HG03342 (cell line): ENCODE data around the gene MYO1H.
"Not testable (repeated sequence)": the region's sequence is repeated elsewhere in the genome, so short reads cannot be mapped to it uniquely, and the experiment has no call there.

Experiments
- ATAC-seq: cut with Tn5 transposase; IDR thresholded peaks from one replicate; pipeline ENCODE4 v1.9.1; 2021; ENCODE audit warnings: mild to moderate bottlenecking, moderate library complexity; ENCODE audit not compliant: unreplicated experiment

Gene MYO1H

GRCh38 chr12:109345428-109345827, 2.3 kb upstream of the MYO1H start:
- no peak for ATAC-seq

GRCh38 chr12:109346920-109347319, 780 bp upstream of the MYO1H start:
- ATAC-seq = no peak

DNA sequence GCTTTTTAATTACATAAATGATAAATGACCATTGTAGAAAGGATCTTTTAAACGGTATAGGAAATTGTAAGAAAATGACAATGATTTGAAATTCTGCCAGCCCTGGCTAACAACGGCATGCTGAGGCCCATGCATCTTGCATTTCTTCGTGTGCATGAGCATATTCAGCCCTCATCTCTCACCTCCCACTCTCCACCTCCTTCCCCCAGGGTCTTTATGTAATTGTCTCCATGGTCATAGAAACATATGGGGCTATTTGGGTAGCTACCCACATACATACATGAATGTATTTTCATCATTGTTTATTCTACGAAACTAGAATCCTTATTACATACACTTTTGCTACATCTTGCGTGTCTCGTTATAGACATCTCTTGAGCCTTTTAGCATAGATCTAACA, 4.5 kb downstream of the MYO1H start:
- ATAC-seq = no peak

GRCh38 chr12:109356577-109356976, 8.9 kb downstream of the MYO1H start:
- no peak for ATAC-seq

- no peak for ATAC-seq
These were observed 9.3 kb downstream of the MYO1H start for GRCh38 chr12:109357032-109357431.

DNA sequence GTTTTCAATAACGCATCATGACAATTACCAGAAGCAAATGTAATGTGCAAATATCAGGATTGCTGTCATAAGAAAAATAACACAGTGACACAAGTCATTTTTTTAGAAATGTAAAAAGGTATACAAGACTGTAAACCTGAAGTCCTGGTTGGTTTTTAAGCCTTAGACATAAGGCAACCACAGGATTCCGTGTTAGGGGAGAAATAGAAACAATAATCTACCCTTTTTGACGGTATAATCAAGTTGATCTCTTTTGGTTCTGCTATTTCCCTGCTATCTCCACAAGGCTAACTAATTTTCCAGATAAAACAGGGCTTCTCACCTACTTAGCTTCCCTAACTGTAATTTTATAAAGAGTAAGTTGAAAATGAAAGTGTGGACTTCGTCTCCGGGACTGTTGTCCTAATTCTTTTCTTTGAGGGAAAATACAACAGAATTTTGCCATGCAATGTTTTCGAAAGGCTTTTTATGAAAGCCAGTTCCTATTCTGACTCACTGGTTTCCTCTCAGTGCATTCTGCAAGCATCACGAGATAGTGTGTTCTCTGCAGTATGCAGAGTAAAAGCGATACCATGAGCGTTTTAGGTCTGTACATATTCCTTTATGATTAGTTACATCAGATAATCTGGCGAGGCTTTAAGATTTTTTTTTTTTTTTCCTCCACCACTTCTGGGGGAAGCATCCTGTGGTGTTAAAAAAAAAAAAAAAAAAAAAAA, 10.6 kb downstream of the MYO1H start:
- ATAC-seq = no peak

GRCh38 chr12:109359131-109359690, 11.5 kb downstream of the MYO1H start:
- ATAC-seq = no peak

- ATAC-seq = no peak
These were observed 22.1 kb downstream of the MYO1H start for GRCh38 chr12:109369831-109370230.

GRCh38 chr12:109377139-109377685, 29.5 kb downstream of the MYO1H start:
- ATAC-seq = no peak

GRCh38 chr12:109378569-109378968, 30.9 kb downstream of the MYO1H start:
- no peak for ATAC-seq

DNA sequence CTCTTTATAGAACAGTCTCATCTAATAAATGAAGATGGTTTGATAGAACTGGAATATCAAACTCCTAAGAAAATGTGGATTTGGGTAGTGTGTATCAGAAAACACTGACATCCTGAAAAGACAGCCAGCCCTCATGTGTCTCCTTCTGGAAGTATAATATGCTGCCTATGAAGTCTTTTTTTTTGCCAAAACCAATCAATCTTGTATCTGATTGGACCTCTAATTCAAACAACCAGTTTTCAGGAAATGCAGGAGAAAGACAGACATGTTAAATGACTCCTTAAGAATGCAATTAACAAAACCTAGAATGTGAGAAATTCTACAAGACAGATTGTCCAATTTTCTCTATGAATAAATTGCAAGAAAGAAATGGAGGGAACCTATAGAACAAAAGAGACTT, 34.3 kb downstream of the MYO1H start:
- ATAC-seq = no peak

DNA sequence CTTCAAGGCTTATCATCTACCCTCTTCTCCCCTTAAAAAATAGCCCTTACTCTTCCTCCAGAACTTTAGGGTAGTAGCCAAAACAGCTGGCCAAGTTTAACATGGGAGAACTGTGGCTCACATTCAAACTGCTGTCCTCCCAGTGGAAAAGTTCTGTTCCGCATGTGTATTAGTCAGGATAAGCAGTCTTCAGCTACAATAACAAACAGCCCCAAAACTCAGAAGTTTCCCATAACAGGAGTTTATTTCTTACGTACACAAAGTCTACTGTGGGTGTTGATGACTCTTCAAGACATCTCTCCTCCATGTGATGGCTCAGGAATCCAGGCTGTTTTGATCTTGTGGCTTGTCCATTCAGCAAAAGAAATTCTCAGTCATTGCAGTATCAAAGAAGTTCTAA, 35.5 kb downstream of the MYO1H start:
- no peak for ATAC-seq

DNA sequence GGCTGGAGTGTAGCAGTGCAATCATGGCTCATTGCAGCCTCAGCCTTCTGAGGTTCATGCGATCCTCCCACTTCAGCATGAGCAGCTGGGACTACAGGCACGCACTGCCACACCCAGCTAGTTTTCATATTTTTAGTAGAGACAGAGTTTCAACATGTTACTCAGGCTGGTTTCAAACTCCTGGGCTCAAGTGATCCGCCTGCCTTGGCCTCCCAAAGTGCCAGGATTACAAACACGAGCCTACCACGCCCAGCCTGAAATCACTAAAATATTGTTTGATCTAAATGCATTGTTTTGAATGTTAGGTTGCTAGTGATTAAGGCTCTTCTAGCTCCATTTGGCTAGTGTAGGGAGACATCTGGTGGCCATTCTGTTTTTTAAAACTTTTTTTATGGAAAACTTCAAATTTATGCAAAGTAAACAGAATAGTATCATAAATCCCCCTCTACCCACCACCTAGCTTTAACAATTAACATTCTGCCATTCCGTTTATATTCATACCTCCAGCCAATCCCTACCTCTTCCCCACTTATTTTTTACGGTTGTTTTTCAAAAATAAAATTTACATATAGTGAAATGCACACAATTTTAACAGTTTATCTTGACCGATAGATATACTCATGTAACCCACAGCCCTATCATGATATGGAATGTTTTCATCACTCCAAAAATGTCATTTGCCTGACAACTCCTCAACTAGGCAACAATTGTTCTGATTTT, 37.8 kb downstream of the MYO1H start:
- no peak for ATAC-seq

DNA sequence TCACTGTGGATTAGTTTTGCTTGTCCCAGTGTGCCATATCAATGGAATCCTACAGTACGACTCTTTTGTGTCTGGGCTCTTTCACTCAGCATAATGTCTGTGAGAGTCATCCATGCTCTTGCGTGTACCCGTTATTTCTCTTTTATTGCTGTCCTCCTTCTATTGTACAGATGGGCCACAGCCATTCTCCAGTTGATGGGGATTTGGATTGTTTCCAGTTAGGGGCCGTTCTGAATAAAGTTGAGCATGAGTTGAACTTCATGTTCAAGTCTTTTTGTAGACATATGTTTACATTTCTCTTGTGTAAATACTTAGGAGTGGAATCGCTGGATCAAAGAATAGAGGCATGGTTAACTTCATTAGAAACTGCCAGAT, 38.3 kb downstream of the MYO1H start:
- ATAC-seq = no peak

DNA sequence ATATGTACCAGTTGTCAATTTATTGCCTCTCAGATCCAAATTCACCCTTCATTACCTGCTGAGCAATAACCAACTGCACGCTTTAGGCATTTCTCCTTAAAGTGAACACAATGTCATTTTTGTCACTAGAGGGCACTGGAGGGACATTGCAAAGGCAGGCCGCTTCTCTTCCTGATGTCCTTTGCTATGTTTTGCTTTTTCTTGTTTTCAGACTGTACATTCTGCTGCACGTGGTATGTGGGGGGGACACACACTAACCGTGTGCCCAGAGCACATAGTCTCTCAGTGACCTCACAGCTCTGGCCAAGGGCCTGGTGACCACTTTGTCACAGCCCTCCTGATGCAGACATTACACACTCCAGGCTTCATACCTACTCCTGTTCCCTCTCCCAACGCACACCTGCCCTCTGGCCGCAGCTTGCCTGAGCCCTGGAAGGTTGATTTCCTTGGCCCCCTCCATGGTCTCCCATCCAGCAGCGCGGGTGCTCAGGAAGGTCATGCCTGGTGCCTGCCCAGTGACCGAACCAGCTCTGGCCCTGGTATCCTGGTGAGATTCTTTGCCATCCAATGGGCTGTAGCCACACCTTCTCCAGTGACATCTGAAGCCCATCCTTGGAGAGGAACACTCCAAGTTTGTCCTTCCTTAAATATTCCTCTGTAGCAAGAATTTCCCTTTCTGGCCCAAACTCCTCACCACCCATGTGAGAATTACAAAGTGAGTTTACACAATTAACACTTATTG, 39.9 kb downstream of the MYO1H start:
- no peak for ATAC-seq

DNA sequence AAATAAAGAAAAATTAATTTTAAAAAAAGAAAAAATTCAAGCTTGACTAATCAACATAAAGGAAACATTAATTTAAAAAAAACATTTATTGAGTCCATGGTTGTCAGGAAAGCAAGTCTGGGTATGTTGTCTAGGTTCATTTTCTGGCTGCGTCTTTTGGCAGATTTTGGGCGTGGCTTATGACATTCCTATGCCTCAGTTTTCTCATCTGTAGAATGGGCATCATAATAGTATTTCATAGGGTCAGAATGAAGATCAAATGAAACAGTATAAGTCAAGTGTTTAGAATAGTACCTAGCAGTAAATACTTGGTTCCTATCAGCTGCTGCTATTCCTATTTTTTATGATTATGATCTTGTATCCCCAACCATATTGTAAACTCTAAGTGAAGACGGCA, 40.5 kb downstream of the MYO1H start:
- no peak for ATAC-seq

- no peak for ATAC-seq
These were observed 41.4 kb downstream of the MYO1H start for GRCh38 chr12:109389146-109389545.

- ATAC-seq = no peak
These were observed 46.0 kb downstream of the MYO1H start for GRCh38 chr12:109393437-109394345.

DNA sequence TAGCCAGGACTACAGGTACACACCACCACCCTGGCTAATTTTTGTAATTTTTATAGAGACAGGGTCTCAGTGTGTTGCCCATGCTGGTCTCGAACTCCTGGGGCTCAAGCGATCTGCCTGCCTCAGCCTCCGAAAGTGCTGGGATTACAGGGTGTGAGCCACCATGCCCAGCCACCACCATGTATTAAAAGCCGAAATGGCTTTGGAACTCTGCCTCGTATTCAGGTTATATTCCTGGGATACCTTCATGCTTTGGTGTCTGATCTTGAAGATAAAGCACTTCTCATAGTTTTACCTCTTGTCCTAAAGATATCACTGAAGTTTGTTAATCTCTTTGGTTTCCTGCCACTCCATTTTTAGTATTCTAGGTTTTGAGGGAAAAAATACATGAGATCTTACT, 47.2 kb downstream of the MYO1H start:
- no peak for ATAC-seq

- not testable (repeated sequence) for ATAC-seq
These were observed 57.1 kb downstream of the MYO1H start for GRCh38 chr12:109404841-109405240.
